Hematopoietic multipotent progenitor cell treated with erythropoietin and hydrocortisone succinate and interleukin-3 and kit ligand, for 8 days (in vitro differentiated cells): ENCODE data around the gene TSPAN7.
A peak's percentile ranks its signal among the peaks of the same experiment; 100 is the strongest.

Experiments used
- DNase-seq: peaks from one replicate; pipeline ENCODE4 v3.0.0-alpha.2; 2015

TSPAN7 gene, protein sequence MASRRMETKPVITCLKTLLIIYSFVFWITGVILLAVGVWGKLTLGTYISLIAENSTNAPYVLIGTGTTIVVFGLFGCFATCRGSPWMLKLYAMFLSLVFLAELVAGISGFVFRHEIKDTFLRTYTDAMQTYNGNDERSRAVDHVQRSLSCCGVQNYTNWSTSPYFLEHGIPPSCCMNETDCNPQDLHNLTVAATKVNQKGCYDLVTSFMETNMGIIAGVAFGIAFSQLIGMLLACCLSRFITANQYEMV

DNA sequence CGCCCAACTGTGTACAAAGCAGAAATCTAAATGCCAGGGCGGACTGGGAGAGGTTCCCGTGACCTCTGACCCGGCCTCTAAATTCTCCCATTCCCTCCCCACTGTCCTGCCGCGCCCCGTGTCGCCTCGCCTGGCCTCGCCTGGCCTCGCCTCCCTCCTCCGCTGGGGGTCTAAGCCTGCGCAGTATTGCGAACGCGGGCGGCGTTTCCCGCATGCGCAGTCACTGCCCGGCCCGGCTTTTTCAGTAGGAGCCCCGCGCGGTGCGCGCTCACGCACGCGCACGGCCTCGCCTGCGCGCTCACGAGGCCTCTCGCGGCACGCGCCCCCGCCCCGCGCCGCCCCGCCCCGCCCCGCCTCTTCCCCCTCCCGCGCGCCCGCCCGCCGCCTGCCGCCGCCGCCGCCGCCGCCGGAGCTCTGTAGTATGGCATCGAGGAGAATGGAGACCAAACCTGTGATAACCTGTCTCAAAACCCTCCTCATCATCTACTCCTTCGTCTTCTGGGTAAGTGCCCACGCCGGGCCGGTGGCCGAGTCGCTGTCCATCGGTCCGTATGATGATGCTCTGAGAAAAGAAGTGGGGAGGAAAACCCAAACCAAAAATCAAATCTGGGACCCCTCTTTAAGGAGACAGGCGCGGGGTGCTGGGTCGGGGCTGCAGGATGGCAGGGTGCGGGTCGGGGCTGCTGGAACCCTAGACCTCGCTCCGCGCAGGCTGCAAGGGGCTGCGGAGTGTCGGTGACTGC is at the start of gene TSPAN7:
Gene TSPAN7, plus strand, starts transcription at position 417 of the 743 bp plus-strand sequence. Its CDS starts 5 bp downstream, at position 422.
- DNase-seq = peak; percentile 70

DNA sequence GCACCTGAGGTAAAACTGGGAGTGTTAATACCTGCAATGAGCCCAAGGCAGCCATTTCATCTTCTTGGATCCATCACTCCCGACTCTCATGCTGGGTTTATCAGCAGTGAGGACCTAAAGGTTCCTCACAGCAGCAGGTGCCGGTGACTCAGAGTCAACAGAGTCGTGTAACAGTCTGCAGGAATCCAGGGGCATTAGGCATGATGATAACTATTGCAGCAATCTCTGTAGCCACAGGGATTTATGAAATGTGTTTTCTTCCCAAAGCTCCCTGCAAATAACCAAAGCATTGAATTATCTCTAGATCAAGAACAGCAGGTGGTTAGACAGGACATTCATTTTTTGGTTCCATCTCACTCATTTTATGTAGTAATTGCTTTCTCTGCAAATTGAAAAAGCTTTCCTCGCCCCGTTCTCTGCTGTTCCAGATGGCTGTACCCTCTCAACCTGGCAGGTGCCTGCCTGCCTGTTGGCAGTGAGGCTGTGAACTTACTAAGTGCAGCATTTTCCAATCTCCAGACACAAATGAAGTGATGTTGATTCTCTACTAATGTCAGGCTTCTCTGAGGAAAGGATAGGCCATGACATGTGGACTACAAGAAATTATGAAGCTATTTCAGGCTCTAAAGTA is 48.1 kb upstream of the TSPAN7 start:
- DNase-seq = no peak

DNA sequence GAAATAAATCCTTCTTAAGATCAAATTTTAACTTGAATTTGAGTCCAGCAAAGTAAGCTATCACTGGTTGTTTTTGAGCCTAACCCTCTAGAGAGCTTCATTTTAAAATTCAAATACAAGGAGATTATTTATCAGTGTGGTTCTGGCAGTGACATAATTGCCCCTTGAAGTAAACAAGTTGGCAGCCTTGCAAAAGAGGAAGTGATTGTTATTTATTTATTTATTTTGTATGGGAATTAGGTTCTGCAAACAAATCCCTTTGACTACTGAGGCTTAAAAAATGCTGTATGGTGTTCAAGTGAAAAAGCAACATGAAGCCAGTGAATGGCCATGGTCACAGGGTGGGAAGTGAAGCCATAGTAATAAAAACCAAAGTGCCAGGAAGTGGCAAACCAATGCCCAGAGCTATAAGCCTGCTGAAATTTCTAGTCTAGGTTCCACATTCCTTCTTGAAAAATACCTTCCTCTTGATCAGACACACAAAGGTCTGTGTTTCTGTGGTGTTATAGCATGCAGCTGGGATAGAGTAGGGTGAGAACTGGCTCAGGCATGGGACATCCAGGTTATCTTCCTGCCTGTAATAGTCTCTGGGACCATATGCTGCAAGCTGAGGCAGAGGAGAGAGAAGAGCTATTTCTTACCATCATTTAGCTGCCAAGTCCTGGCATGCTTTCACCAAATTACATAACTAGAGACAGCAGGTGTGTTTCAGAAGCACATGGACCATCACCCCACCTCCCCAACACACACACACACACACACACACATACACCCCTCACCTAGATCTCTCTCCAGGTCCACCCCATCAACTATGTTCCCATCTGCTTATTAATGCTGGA is 47.1 kb upstream of the TSPAN7 start:
- DNase-seq = no peak

DNA sequence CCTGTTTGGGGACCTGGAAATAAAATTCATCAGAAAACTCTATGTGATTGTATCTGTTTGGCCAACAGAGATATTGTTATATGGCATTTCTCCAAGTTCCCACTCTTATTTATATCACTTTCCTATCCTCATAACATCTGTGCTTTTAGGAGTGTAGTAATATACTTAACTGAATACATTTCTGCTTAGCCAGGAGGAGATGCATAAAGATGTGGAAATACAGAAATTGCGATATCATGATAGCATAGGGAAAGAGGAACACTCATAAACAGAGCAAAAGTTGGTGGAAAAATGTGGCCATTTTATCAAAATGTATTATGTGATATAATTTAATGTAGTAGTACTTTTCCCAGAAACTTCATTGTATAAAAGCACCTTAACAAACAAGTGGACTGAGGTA is 46.1 kb upstream of the TSPAN7 start:
- DNase-seq = no peak

DNA sequence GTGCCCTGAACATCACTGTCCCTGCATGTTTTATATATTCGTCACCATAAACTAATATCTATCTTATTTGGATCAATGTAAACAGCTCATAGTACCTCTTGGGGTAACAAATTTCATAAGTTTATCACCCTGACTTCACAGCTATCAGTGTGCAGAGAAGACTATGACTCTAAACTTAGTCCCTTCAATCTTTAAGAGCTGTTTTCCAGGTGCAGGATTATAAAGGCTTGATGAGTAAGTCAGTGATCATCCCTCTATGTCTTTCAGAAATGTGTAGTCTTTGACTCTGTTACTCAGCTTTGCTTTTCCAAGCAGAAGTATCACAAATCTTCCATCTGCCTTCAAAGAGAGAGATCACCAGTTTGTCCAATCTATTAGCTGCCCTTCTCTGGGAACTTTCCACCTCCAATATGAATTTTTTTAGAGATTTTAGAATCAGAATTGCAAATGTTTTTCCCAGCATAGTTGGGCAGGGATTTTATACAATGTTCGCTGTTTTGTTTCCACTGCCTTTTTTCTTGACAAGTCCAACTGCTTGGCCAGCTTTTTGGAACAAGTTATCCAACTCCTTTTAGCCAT is 45.1 kb upstream of the TSPAN7 start:
- no peak for DNase-seq

DNA sequence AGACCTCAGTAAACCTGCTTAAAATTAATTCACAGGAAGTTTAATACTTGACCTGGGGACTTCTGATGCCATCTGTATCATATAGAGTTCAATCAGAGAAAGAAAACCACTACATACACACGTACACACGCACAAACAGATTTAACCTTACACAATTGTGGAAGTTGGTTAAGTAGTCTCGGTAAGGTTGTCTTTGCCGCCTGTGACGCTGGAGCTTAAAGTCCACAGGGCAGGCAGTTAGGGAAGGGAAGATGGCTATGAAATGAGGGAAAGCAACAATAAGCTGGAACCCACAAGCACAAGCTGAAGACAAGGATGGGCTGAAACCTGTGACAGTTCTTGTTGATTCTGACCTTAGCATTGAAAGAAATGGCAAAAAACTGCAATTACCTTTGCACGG is 41.7 kb upstream of the TSPAN7 start:
- DNase-seq = no peak

DNA sequence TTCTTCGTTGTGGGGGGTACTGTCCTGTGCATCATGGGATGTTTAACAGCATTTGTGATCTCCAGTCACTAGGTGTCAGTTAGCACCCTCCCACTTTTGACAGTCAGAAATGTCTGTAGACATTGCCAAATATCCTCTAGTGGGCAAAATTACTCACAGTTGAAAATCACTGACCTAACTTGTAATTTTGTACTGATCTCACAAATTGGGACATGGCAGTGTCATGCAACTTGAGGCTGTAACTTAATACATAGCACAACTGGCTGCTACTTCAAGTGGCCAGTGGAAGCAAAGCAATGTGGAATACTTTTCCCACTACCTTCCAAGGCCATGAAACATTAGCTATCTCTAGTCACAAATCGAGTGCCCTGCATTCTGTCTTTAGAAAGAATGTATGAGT is 23.2 kb upstream of the TSPAN7 start:
- DNase-seq = no peak

DNA sequence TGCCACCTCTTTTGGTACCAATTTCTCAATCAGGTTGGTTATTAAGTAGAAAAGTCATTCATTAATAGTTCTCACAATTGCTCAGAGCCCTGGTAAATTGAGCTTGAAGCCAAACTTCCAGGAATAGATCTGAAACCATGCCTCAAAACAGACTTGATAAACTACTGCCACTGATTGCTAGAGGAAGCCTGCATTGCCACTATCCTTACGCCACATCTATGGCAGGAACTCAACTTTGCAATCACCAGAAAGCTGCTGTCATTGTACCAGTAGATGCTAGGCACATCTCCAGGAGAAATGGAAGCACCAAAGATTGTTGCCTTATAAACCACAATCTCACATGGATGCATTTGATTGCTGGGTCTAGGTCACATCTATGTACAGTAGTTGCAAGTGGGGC is 21.6 kb upstream of the TSPAN7 start:
- no peak for DNase-seq

DNA sequence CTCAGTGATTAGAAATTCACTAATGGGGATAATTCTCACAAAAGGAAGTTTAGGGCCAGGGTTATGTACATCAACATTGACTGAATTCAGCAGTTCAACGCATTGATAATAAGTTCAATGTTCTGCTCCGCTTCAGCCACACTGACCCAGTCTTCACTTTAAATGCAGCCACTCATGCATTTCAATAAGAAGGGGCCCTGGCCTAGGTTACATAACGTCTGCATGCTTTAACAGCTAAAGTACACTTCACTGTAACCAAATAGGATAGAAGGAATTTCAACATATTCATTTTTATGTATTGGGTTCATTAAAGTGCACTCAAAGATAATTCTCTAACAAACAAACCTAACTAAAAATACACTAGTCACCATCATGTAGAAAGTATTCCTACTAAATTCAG is 12.8 kb upstream of the TSPAN7 start:
- no peak for DNase-seq

DNA sequence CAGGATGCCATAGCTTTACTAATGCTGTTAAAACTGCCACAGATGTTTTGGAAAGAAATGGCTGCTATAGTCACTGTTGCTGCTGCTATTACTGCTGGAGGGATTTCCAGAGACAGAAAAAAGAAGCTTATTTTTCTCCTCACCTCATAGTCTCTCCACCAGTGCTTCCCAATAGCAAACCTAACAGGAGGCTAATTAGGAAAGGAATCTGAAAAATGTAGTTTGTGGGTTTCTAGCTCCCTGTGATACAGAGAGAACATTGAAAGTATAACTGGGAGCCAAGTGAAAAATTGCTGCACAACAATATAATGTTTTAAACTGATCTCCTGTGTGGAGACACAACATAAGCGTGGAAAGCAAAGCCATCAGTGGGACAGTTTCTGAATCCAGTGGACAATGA is 8.6 kb upstream of the TSPAN7 start:
- no peak for DNase-seq

DNA sequence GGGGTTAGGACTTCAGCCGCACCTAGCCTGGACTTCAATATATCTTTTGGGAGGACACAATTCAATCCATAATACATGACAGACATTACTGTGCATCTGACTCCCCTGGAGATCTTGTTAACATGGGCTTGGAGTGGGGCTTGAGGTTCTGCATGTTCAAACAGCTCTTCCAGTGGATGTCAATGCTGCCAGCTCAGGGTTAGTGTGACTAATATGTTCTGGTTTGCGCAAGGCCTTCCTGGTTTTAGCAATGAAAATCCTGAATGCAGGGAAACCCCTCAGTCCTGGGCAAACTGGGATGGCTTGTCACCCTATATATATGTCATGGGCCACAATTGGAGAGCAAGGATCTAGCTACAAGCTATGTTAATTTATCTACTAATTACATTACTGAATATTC is 2.7 kb upstream of the TSPAN7 start:
- no peak for DNase-seq

DNA sequence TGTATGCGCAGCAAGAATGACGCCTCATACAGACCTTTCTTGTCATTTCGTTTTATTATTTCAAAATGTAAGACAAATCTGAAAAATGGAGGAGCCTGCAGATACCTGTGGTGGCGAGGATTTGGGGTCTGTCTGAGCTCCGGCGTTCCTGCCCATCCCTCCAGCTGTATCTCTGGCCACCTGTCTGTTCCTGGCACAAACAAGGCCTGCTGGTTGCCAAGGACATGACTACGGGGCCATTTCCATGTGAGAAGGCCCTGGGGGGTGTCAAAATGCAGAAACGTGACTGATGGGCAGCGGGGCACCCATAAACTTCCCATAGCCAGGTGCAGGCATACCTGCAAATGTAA is 591 bp upstream of the TSPAN7 start:
- DNase-seq = peak; percentile 1

DNA sequence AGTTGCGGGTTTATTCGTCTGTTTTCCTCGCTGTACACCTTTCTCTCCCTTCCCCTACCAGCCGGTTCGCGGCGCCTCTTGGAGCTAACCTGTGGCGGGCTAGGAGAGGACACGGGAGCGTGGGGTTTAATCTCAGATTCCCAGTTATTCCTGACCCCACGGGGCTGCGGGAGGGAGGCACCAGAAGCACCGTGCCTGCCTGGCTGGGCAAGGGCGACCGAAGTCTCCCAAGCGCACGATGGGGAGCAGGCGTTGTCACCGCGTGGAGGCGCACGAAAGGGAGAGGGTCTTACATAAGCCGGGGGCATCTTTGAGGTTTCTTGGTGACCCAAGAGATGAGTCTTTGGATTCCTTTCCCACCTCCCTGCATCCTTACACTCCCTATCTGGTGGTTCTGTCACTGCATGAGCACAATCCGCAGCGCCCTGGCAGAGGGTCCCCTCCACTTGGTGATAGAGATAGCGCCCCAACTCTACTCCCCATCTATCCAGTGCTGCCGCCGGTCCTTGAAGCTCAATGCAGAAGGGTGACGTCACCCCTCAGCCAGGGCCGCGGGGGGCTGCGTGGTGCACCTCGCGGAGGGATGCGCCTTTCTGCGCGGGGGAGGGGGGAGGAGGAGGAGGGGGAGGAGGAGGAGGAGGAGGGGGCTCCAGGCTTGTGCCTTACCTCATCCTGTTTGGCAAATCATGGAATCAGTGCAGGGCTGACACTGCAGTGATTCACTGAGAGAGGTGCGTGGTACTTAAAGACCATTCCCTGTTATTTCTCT is 793 bp downstream of the TSPAN7 start:
- DNase-seq = no peak

DNA sequence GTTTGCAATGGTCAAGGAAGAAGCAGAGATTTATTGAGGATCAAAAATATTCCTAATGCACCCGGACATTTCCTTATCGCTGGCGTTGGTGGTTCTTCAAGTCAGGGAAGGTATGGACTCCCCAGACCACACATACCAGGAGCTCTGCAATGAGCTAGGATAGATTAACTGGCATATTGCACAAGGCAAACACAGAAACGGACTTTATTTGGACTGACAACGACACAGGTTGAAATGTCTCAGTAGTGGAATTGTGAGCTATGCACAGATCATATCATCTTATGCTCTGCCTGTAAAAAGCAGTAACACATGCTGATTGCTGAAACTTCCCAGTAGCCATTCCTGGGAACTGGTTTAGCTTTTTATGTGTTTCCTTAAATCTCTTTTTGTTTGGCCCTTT is 1.7 kb downstream of the TSPAN7 start:
- DNase-seq = no peak

DNA sequence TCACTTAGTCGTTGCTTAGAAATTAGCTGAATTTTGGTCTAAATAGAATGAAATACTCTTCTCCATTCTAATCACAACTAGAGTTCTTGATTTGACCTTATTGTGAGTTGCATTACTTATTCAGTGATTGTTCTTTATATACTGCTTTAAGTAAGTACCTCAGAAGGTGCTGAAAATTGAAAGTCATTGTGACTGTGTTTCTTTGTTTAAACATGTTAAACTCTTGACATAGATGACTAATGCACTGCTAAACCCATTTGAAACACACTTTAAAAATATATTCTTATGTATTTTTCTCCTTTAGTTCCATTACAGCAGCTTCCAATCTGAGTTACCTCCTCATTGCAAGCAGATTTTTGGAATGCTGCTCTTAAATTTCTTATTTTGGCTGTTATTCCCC is 9.1 kb downstream of the TSPAN7 start:
- no peak for DNase-seq

DNA sequence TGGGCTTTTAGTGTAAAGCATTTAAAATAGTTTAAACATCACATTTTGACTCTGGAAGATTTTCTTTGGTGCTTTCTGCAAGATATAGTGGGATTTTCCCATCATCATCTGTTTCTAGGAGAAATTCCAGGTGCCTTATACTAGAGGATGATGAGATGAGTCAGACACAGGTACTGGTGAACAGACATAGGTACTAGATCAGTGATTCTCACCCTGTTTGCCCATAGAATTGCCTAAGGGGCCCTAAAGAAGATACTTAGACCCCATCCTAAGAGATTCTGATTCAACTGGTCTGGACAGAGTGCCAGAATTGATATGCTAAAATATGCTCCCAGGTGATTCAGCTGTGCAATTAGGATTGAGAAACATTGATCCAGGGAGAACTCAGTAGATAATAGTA is 9.7 kb downstream of the TSPAN7 start:
- no peak for DNase-seq

DNA sequence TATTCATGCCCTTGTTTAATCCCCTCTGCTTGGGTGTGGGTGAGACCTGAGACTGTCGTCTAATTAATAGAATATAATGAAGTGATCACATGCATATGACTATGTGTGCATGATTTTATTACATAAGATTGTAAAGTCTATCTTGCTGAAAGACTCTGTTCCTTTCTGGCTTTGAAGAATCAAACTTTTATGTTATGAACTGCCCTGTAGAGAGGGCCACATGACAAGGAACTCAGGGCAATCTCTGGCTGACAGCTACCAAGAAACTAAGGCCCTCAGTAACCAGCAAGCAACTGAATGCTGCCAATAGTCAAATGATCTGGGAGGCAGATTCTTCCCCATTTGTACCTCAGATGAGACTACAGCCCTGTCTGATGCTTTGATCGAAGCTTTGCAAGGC is 13.5 kb downstream of the TSPAN7 start:
- DNase-seq = no peak

DNA sequence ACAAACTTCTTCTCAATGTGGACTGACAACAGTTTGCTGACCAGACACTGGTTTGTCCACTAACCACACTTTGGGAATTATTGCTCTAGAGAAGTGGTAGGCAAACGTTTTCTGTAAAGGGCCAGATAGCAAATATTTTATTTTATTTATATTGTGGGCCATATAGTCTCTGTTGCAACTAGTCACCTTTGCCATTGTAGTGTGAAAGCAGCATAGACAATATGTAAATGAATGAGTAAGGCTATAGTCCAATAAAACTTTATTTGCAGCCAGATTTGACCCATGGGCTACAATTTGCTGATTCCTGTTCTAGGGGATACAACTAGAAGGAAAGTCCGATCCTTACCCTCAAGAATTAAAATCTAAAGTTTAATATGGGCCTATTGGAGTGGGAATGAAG is 14.5 kb downstream of the TSPAN7 start:
- DNase-seq = no peak

DNA sequence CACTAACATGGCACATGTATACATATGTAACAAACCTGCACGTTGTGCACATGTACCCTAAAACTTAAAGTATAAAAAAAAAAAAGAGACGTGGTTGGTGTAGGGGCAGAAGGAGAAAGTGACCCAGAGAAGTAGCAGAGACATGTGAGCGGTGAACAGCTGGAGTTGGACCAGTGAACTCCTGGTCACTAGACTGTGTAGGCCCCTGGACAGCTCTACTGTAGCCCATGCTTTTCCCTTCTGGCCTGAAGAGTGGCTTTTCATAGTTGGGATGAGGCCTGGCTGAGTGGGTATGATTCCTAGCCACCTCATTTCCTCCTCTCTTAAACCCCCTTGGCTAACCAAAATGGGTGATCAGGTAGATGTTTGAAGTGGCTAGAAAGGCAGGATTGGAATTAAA is 16.4 kb downstream of the TSPAN7 start:
- DNase-seq = no peak

DNA sequence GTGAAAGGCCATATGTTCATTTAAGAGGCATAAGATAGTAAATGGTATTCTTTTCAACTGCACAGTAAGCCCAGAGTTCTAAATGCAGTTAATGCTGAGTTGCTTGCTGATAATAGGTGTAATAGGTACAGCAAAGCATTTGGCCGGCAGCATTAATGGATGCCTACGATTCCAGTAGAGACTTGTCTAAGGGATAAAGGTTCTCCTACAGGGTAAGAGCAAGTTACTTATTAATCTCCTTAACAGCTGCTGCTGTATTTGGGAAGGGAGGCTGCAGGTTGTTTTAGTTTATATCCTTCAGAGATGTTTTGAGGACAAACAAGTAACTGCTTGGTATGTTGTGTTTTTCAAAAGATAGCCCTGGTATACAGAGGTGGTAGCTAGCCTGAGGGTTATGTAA is 16.8 kb downstream of the TSPAN7 start:
- DNase-seq = no peak

DNA sequence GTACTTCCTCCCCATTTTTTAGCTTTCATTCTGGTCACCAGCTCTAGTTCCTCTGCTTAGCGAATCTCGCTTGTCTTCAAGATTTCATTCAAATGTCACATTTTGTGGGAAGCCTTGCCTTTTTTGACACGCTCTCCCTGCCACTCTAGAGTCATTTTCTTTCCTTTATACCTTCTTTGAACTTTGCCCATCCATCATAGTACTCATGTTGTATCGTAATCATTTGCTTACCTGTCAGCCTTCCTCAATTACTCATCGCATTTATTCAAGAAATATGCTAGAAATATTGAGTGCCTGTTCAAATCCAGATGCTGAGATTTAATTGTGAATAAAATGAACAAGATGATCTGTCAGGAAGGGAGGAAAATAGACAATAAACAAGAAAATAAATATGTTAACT is 21.8 kb downstream of the TSPAN7 start:
- no peak for DNase-seq

DNA sequence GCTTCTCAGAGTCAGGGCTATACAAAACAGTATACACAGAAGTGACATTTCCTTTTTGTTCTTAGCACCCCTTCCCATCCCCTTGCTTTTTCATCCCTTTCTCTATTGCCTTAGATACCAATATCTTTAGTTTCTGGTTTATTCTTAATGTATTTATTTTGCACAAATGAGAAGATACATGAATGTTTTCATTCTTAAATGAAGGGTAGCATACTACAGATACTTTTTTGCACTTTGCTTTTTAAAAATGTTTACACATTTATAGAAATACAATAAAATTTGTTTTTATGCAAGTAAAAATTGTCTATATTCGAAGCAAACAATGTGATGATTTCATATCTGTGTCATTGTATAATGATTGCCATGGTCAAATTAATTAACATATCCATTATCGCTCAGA is 33.1 kb downstream of the TSPAN7 start:
- DNase-seq = no peak
